GM13976 (cell line): ENCODE results near the gene CHAT.

ENCODE experiments used
- DNase-seq: peaks from one replicate; pipeline ENCODE4 v3.0.0; 2012; ENCODE audit warnings: low spot score
- CTCF ChIP-seq: IDR thresholded peaks from 2 replicates; pipeline ENCODE4 v1.5.1; 2012; ENCODE audit warnings: borderline replicate concordance, mild to moderate bottlenecking; ENCODE audit not compliant: insufficient read depth; ENCODE audit errors: extremely low read depth, missing control alignments, control extremely low read depth
- in situ Hi-C: fragments of 300-500 bp; cut with MboI; formaldehyde crosslinking; loops from one replicate; pipeline ENCODE4 v1.12.0; 2022; ENCODE audit warnings: low sequenced_read_pairs, mixed read lengths, inconsistent platforms; ENCODE audit not compliant: unreplicated experiment

CHAT gene

DNA sequence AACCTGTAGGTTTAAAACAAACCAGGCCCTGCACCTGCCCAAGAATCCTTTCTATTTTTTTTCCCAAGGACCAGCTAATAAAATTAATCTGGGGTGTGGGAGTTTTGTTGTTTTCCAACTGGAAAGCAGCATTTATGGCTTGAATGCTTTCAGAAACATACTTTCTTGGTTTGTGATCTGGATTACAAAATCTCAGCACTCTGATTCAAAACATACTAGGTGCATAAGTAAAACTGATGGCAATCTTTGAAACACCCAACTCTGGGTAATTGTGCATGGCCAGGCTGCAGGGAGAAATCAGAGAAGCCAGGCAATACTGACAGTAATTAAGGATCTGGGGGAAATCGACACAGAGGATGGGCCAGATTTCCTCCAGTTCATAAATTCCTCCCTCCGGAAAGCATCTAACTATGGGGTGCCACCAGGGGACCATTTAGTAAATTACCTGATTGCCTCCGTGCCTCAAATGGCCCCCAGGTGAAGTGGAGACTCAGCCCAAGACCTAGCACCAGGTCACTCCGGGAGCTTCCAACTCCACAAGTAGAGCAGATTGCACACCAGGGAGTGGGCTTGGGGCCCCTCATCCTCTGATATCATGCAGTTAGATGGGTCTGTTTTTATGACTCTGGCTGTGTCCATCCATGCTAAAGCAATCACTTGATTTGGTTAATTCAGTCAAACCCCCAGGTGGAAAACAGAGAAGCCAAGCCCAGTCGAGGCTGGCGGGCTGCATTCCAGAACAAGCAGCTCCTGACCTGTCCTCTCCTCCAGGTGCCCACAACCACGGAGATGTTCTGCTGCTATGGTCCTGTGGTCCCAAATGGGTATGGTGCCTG is 50.4 kb downstream of the CHAT start:
- no peak for DNase-seq
- in situ Hi-C loops = no loop called here
- TF ChIP-seq CTCF = no peak

GRCh38 chr10:49664842-49665355 is 51.1 kb downstream of the CHAT start:
- DNase-seq = no peak
- no peak for TF ChIP-seq CTCF
- in situ Hi-C loops = no loop called here

- no peak for TF ChIP-seq CTCF
- DNase-seq = no peak
- in situ Hi-C loops = no loop called here
Observed at GRCh38 chr10:49666054-49666615, 52.3 kb downstream of the CHAT start.

GRCh38 chr10:49666685-49667084 is 52.8 kb downstream of the CHAT start:
- no peak for TF ChIP-seq CTCF
- in situ Hi-C loops = no loop called here
- DNase-seq = no peak

DNA sequence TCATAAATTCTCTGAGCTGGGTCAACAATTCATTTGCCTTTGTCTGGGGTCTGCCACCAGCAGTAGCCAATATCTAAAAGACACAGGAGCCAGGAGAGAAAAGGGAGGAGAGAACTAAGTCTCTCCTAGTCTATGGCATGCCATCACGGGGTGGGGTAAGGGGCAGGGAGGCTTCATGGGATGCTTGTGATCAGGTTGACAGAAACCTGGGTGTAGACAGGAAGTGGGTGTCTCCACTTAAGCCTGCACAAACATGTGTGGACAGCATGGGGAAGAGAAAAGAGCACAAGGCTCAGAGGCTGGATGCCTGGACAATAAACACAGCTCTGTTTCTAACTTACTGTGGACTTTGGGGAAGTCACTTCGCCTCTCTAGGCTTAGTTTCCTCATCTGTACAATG is 54.2 kb downstream of the CHAT start:
- in situ Hi-C loops = no loop called here

DNA sequence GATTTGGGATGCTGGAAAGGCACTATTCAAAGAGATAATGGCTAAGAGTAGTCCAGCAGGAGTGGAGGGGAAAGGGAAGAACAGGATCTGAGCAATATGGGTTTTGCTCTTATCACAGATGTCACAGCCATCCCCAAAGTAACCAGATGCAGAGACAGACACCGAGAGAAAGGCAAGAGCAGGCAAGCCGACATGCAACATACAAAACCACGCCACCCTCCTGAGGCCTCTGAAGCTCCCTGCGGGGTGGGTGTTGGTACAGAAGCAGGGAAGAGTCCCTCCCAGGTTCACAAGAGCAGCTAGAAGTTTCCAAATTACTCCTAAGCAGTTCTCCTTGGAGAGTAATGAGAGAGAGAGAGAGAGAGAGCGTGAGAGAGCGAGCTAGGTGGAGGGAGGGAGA is 54.8 kb downstream of the CHAT start:
- TF ChIP-seq CTCF = no peak
- DNase-seq = no peak
- in situ Hi-C loops = no loop called here

More for the DNA sequence above, 54.2 kb downstream of the CHAT start:
- DNase-seq = no peak
- no peak for TF ChIP-seq CTCF
